Measurements from ENCODE around the gene CSNK1G1.

Gene CSNK1G1

DNA sequence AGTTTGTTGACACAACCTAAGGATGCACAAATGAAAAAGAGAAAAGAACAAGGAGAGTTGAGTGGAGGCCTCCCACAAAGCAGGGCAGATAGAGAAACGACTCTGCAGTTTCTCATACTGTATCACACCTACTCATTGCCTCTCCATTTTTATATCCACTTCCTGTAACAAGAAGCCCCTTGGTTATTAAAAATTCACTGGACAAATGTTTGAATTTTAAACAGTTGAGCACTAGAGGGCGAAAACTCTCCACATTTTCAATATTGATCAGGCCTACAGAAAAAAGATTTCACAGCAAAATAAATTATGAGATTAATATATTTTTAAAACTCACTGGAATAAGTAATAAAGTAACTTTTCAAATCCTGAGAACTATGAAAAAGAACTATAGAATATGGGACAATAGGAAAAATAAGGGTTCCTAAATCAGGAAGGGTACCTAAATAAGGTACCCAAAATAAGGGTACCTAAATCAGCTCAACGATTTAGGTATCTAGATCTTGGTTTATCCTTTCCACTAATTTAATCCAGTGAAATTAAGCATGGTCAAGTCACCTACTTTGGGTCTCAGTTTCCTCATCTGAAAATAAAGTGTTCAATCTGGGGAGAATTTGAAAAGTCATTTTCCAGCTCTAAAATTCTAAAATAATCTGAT is 146.2 kb downstream of the CSNK1G1 start:
- WGBS (ENCODE audit: extremely low coverage, insufficient coverage, insufficient read length): no CpG with 5 or more reads among the region's 3 CpGs

DNA sequence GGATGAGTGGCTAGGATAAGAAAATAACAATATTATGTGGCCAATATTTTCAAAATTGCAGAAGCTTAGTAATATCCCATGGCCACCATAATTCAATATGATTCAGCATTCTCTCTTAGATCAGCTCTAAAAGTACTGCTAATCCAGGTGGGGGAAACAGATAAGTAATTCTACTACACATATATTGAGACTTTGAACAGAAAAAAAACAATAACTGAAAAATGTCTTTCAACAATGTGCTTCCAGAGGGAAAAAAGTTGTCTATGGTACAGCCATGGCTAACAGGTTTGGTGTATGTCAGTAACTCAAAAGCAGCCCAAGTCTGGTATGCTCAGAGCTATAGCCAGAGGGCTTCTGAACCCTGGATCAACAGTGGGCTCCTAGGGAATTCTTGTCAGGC is 150.8 kb downstream of the CSNK1G1 start:
- no peak overlapping the region for H2BK12ac ChIP-seq (ENCODE audit: low read length)
- H3K4me2 ChIP-seq (ENCODE audit: low read length): no peak overlapping the region
- H3K79me1 ChIP-seq (ENCODE audit: low read length): no peaks in the 10 kb centered on the region
- H3K14ac ChIP-seq (ENCODE audit: low read length): no peak overlapping the region
- no peak overlapping the region for H2AFZ ChIP-seq (ENCODE audit: insufficient read depth, low read length, poor library complexity)
- no peaks in the 10 kb centered on the region for H3K79me2 ChIP-seq (ENCODE audit: control insufficient read depth, insufficient read depth, low read length, poor library complexity)
- no peak overlapping the region for H3K4ac ChIP-seq (ENCODE audit: low read depth, low read length)
- no peak overlapping the region for H2AK5ac ChIP-seq (ENCODE audit: low read length)
- no peak overlapping the region for H4K12ac ChIP-seq (ENCODE audit: low read depth, low read length)
- H4K8ac ChIP-seq (ENCODE audit: low read depth, low read length): no peak overlapping the region
- H3K27ac ChIP-seq (ENCODE audit: low read depth, low read length): no peak overlapping the region
- no peaks in the 10 kb centered on the region for H3K27me3 ChIP-seq (ENCODE audit: insufficient read depth, low read length)
- no peak overlapping the region for H2BK120ac ChIP-seq (ENCODE audit: insufficient read depth, low read length, poor library complexity)
- H2BK5ac ChIP-seq (ENCODE audit: low read depth, low read length, poor library complexity): no peak overlapping the region
- H4K91ac ChIP-seq (ENCODE audit: low read depth, low read length): no peak overlapping the region
- no peaks in the 10 kb centered on the region for H3K4me1 ChIP-seq (ENCODE audit: control insufficient read depth in 1 of 2, insufficient read depth in 2 of 2, low read length in 2 of 2)
- DNase-seq: no peak
- H3K18ac ChIP-seq (ENCODE audit: low read length): no peak overlapping the region
- no peak overlapping the region for H3K23ac ChIP-seq (ENCODE audit: low read length)
- H3K9me3 ChIP-seq (ENCODE audit: insufficient read depth, low read depth, low read length): no peaks in the 10 kb centered on the region
- H3K36me3 ChIP-seq (ENCODE audit: control insufficient read depth in 1 of 2, insufficient read depth in 2 of 2, low read length in 2 of 2): peaks cover 8 to 11% of the 10 kb centered on the region in 2 experiments
- no peak overlapping the region for H3K4me3 ChIP-seq (ENCODE audit: low read depth, low read length)
- H3K9ac ChIP-seq (ENCODE audit: low read length): no peak overlapping the region

More for the DNA sequence above, 146.2 kb downstream of the CSNK1G1 start:
- Histone ChIP-seq H3K4me3 (ENCODE audit: low read depth, low read length) (no peak overlapping the region), H2AK5ac (ENCODE audit: low read length) (no peak overlapping the region), H3K36me3 (ENCODE audit: control insufficient read depth in 1 of 2, insufficient read depth in 2 of 2, low read length in 2 of 2) (peaks cover 0 to 3% of the 10 kb centered on the region in 2 experiments), H3K79me1 (ENCODE audit: low read length) (no peaks in the 10 kb centered on the region), H3K9me3 (ENCODE audit: insufficient read depth, low read depth, low read length) (no peaks in the 10 kb centered on the region), H3K27ac (ENCODE audit: low read depth, low read length) (no peak overlapping the region), H3K27me3 (ENCODE audit: insufficient read depth, low read length) (no peaks in the 10 kb centered on the region), H2BK12ac (ENCODE audit: low read length) (no peak overlapping the region), H3K4me1 (ENCODE audit: control insufficient read depth in 1 of 2, insufficient read depth in 2 of 2, low read length in 2 of 2) (no peaks in the 10 kb centered on the region), H2AFZ (ENCODE audit: insufficient read depth, low read length, poor library complexity) (no peak overlapping the region), H3K14ac (ENCODE audit: low read length) (no peak overlapping the region), H3K79me2 (ENCODE audit: control insufficient read depth, insufficient read depth, low read length, poor library complexity) (no peaks in the 10 kb centered on the region), H3K4ac (ENCODE audit: low read depth, low read length) (no peak overlapping the region), H3K23ac (ENCODE audit: low read length) (no peak overlapping the region), H4K91ac (ENCODE audit: low read depth, low read length) (no peak overlapping the region), H4K8ac (ENCODE audit: low read depth, low read length) (no peak overlapping the region), H4K12ac (ENCODE audit: low read depth, low read length) (no peak overlapping the region), H3K4me2 (ENCODE audit: low read length) (no peak overlapping the region), H2BK5ac (ENCODE audit: low read depth, low read length, poor library complexity) (no peak overlapping the region), H3K18ac (ENCODE audit: low read length) (no peak overlapping the region), H3K9ac (ENCODE audit: low read length) (no peak overlapping the region), H2BK120ac (ENCODE audit: insufficient read depth, low read length, poor library complexity) (no peak overlapping the region)
- DNase-seq: peak in 1 of 2 donors; percentile 55

DNA sequence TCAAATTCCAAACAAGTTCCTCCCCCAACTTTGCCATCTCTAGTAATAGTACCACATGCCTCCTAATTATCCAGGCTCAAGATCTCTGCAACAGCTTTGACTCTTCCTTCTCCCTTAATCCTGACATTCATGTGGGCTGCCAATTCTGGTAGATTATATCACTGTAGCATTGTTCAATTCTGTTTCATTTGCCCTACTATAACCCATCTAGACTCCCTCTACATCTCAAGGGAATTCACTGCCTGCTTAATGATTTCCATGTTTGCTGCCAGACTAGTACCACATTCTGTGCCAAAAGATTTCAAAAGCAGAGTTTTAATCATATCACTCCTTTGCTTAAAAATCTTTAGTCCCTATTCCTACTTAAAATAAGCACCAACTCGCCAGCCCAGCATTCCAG is 158.5 kb downstream of the CSNK1G1 start:
- no peak overlapping the region for H3K9ac ChIP-seq (ENCODE audit: low read length)
- H2BK5ac ChIP-seq (ENCODE audit: low read depth, low read length, poor library complexity): no peak overlapping the region
- H3K27me3 ChIP-seq (ENCODE audit: insufficient read depth, low read length): no peaks in the 10 kb centered on the region
- no peaks in the 10 kb centered on the region for H3K79me1 ChIP-seq (ENCODE audit: low read length)
- WGBS (ENCODE audit: extremely low coverage, insufficient coverage, insufficient read length): no CpG with 5 or more reads among the region's 1 CpG
- H3K79me2 ChIP-seq (ENCODE audit: control insufficient read depth, insufficient read depth, low read length, poor library complexity): no peaks in the 10 kb centered on the region
- no peaks in the 10 kb centered on the region for H3K9me3 ChIP-seq (ENCODE audit: insufficient read depth, low read depth, low read length)
- DNase-seq: no peak
- no peak overlapping the region for H3K4ac ChIP-seq (ENCODE audit: low read depth, low read length)
- H4K91ac ChIP-seq (ENCODE audit: low read depth, low read length): no peak overlapping the region
- H4K12ac ChIP-seq (ENCODE audit: low read depth, low read length): no peak overlapping the region
- no peaks in the 10 kb centered on the region for H3K4me1 ChIP-seq (ENCODE audit: control insufficient read depth in 1 of 2, insufficient read depth in 2 of 2, low read length in 2 of 2)
- H3K4me3 ChIP-seq (ENCODE audit: low read depth, low read length): no peak overlapping the region
- no peak overlapping the region for H2AK5ac ChIP-seq (ENCODE audit: low read length)
- H3K23ac ChIP-seq (ENCODE audit: low read length): no peak overlapping the region
- no peak overlapping the region for H3K18ac ChIP-seq (ENCODE audit: low read length)
- H3K4me2 ChIP-seq (ENCODE audit: low read length): no peak overlapping the region
- H4K8ac ChIP-seq (ENCODE audit: low read depth, low read length): no peak overlapping the region
- no peak overlapping the region for H2BK12ac ChIP-seq (ENCODE audit: low read length)
- H3K27ac ChIP-seq (ENCODE audit: low read depth, low read length): no peak overlapping the region
- no peak overlapping the region for H2BK120ac ChIP-seq (ENCODE audit: insufficient read depth, low read length, poor library complexity)
- peaks cover 11% of the 10 kb centered on the region in 2 experiments for H3K36me3 ChIP-seq (ENCODE audit: control insufficient read depth in 1 of 2, insufficient read depth in 2 of 2, low read length in 2 of 2)
- H2AFZ ChIP-seq (ENCODE audit: insufficient read depth, low read length, poor library complexity): no peak overlapping the region
- H3K14ac ChIP-seq (ENCODE audit: low read length): no peak overlapping the region

DNA sequence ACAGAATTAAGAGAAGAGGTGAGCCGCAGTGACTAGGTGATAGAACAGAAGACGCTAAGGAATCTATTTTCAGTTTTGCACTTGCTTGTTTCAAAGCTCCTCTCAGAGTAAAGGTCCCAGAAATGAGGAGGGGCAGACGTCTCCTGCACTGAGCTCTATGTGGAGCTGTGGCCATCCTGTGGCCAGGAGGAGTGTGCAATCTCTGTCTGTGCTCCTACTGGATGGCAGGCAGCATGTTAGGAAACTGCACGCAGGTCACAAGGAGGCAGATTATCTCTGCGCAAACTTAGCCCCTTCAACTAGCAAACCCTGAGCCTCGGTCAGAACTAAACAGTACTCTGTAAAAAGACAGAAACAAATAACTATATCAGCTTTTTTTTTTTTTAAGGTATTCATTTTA is 162.0 kb downstream of the CSNK1G1 start:
- Histone ChIP-seq H3K4me1 (ENCODE audit: control insufficient read depth in 1 of 2, insufficient read depth in 2 of 2, low read length in 2 of 2) (no peaks in the 10 kb centered on the region), H3K79me1 (ENCODE audit: low read length) (no peaks in the 10 kb centered on the region), H2AFZ (ENCODE audit: insufficient read depth, low read length, poor library complexity) (no peak overlapping the region), H3K9ac (ENCODE audit: low read length) (peak overlapping the region; percentile 28), H2BK120ac (ENCODE audit: insufficient read depth, low read length, poor library complexity) (no peak overlapping the region), H3K4me3 (ENCODE audit: low read depth, low read length) (no peak overlapping the region), H2AK5ac (ENCODE audit: low read length) (no peak overlapping the region), H3K36me3 (ENCODE audit: control insufficient read depth in 1 of 2, insufficient read depth in 2 of 2, low read length in 2 of 2) (peaks cover 4% of the 10 kb centered on the region in 2 experiments), H3K4ac (ENCODE audit: low read depth, low read length) (no peak overlapping the region), H2BK12ac (ENCODE audit: low read length) (no peak overlapping the region), H3K4me2 (ENCODE audit: low read length) (no peak overlapping the region), H3K18ac (ENCODE audit: low read length) (no peak overlapping the region), H4K12ac (ENCODE audit: low read depth, low read length) (no peak overlapping the region), H2BK5ac (ENCODE audit: low read depth, low read length, poor library complexity) (no peak overlapping the region), H3K14ac (ENCODE audit: low read length) (no peak overlapping the region), H4K91ac (ENCODE audit: low read depth, low read length) (no peak overlapping the region), H3K27ac (ENCODE audit: low read depth, low read length) (no peak overlapping the region), H3K23ac (ENCODE audit: low read length) (no peak overlapping the region), H4K8ac (ENCODE audit: low read depth, low read length) (no peak overlapping the region), H3K27me3 (ENCODE audit: insufficient read depth, low read length) (no peaks in the 10 kb centered on the region), H3K79me2 (ENCODE audit: control insufficient read depth, insufficient read depth, low read length, poor library complexity) (no peaks in the 10 kb centered on the region), H3K9me3 (ENCODE audit: insufficient read depth, low read depth, low read length) (no peaks in the 10 kb centered on the region)
- no CpG with 5 or more reads among the region's 6 CpGs for WGBS (ENCODE audit: extremely low coverage, insufficient coverage, insufficient read length)
- no peak for DNase-seq
